ENCODE data around the gene CPTP. TPM values are rescaled to one million over a fixed set of nuclear protein-coding genes. Genes with fewer than 3 reads are reported as not detected.

Gene CPTP
- total and polyA plus RNA-seq, 2 of the 13 experiments (the other 11 are each of a cell fraction or from before 2014, with no cell fraction given) = 5.5 to 9.3 TPM

- CTCF ChIA-PET (ENCODE audit: low intra/inter-chr PET ratio, low total read pairs) = no interaction called here
- WGBS (ENCODE audit: low lambda C conversion rate) = 27% methylated on average over 3 of the region's 18 CpGs
- intact Hi-C loops (cut with micrococcal nuclease; ENCODE audit: unreplicated experiment) (no loop called here), in situ Hi-C loops (cut with HindIII; ENCODE audit: extremely low pct_ligation_motif_present, low pct_unique_long_range_greater_than_20kb) (no loop called here)
- TSS peak; percentile 79 for BruUV-seq (replicated peaks)
- no peak for FAIRE-seq
- peak; percentile 6 for ATAC-seq
- Histone ChIP-seq H3K4me2 (ENCODE audit: low read depth, low read length) (peak overlapping the region; percentile 92), H2AFZ (ENCODE audit: low read length) (no peak overlapping the region), H3K4me3 (replicated peaks in 1 of 3; ENCODE audit: insufficient read depth in 1 of 3, low read depth in 2 of 3, low read length in 3 of 3) (peak overlapping the region; percentile 69 to 74 (median 71)), H3K9ac (ENCODE audit: insufficient read depth, low read depth, low read length) (peak overlapping the region; percentile 80), H3K4me1 (ENCODE audit: insufficient read depth, low read length) (peaks cover 57% of the 10 kb centered on the region), H4K20me1 (ENCODE audit: insufficient read depth, low read length) (no peaks in the 10 kb centered on the region), H3K27ac (ENCODE audit: extremely low read length, insufficient read depth, low read length) (peak overlapping the region; percentile 88), H3K9me3 (ENCODE audit: low read length) (no peaks in the 10 kb centered on the region), H3K36me3 (replicated peaks in 1 of 2; ENCODE audit: control insufficient read depth in 1 of 2, insufficient read depth in 2 of 2, low read length in 2 of 2) (no peaks in the 10 kb centered on the region), H3K27me3 (ENCODE audit: control insufficient read depth in 1 of 2, insufficient read depth in 2 of 2, low read length in 2 of 2) (no peaks in the 10 kb centered on the region), H3K79me2 (ENCODE audit: insufficient read depth, low read length) (peaks cover 4% of the 10 kb centered on the region)
- POLR2A ChIA-PET = interaction anchor here (0.6 to 4.0 kb wide), 6 partner anchors 10 to 49 kb away, joined by 3 to 38 read pairs (median 10); partner anchors contain the start of genes AURKAIP1, CCNL2, DVL1 and MRPL20
- no peak for DNase-seq (ENCODE audit: low spot score)
- TF ChIP-seq HNF4G (IDR thresholded peaks at IDR 0.05; ENCODE audit: borderline replicate concordance, low read depth, low read length) (peak; percentile 47; the same call in 1 of the 2 replicates), HNF4G (CRISPR knock-in tag; IDR thresholded peaks at IDR 0.05; ENCODE audit: borderline replicate concordance, low read depth) (no peak; the same call in 1 of the 2 replicates), PRPF4 (IDR thresholded peaks at IDR 0.05; ENCODE audit: low read depth, low read length, poor library complexity, severe bottlenecking) (no peak), FOXP4 (CRISPR knock-in tag; IDR thresholded peaks at IDR 0.05) (no peak), ZNF660 (CRISPR knock-in tag; IDR thresholded peaks at IDR 0.05; ENCODE audit: borderline replicate concordance, low read depth) (no peak), HNF4A (CRISPR knock-in tag; IDR thresholded peaks at IDR 0.05) (no peak; the same call in 1 of the 2 replicates), FUBP1 (CRISPR knock-in tag; IDR thresholded peaks at IDR 0.05; ENCODE audit: borderline replicate concordance) (no peak), ZNF558 (CRISPR knock-in tag; IDR thresholded peaks at IDR 0.05; ENCODE audit: borderline replicate concordance) (peak; percentile 35; the same call in 1 of the 2 replicates), ZNF552 (CRISPR knock-in tag; IDR thresholded peaks at IDR 0.05; ENCODE audit: borderline replicate concordance) (no peak), ZNF512 (CRISPR knock-in tag; IDR thresholded peaks at IDR 0.05) (no peak), MXD3 (CRISPR knock-in tag; IDR thresholded peaks at IDR 0.05) (0 out of 2 replicates have a peak, but pooled peaks have one; percentile 10), ARID5B (CRISPR knock-in tag; IDR thresholded peaks at IDR 0.05) (no peak), MAF1 (CRISPR knock-in tag; IDR thresholded peaks at IDR 0.05; ENCODE audit: borderline replicate concordance) (no peak)
Measured at GRCh38 chr1:1357871-1358432, 33.4 kb downstream of the CPTP start.
